K562 (cell line): ENCODE measurements around the gene TENT4A. TPM values are rescaled to one million over a fixed set of nuclear protein-coding genes. Genes with fewer than 3 reads are reported as not detected.

Source experiments
- E2F3 ChIP-seq: fragments of 250-450 bp; sonication (Bioruptor Pico); IDR thresholded peaks from 2 replicates; pipeline ENCODE4 v1.4.0; 2020; ENCODE audit warnings: mild to moderate bottlenecking
- MAFK ChIP-seq: IDR thresholded peaks from 2 replicates; pipeline ENCODE4 v1.6.1; 2011; ENCODE audit warnings: low read length, improper control_type of control experiment
- MCM5 ChIP-seq: fragments of 450-650 bp; IDR thresholded peaks from 2 replicates; pipeline ENCODE4 v1.6.1; 2016; ENCODE audit warnings: low read depth
- NRF1 ChIP-seq, 2 experiments: fragments of 450-650 bp; IDR thresholded peaks in 1 of 2; conservative IDR thresholded peaks in 1 of 2; 2 replicates each; pipeline ENCODE4 v1.6.1; 2014; ENCODE audit warnings: mild to moderate bottlenecking in 2 of 2
- PCBP2 ChIP-seq: fragments of 200-400 bp; formaldehyde crosslinking; IDR thresholded peaks from 2 replicates; pipeline ENCODE4 v1.6.1; 2018; ENCODE audit warnings: low read length, low read depth, mild to moderate bottlenecking, moderate library complexity; ENCODE audit not compliant: poor library complexity, severe bottlenecking
- ZNF780A ChIP-seq: fragments of 250-450 bp; sonication (Bioruptor Pico); IDR thresholded peaks from 2 replicates; pipeline ENCODE4 v1.5.0; 2021; ENCODE audit warnings: mild to moderate bottlenecking
- polyA plus RNA-seq, 8 experiments: library from polyadenylated mRNA; depleted of rRNA in 4 of 8; stranded (reverse) in 5 of 8; unstranded in 3 of 8; fragments of >200 nt; fragmentation: Nextera tagmentation in 2 of 8; fragmentation: Illumina TruSeq in 1 of 8; extraction: Ambion mirVana in 2 of 8; extraction: Trizol in 1 of 8; gene quantifications; 2 replicates each; pipeline versions ENCODE4 v1.2.1 to v1.2.3, GENCODE V29; 2011 to 2014; ENCODE audit warnings: inconsistent platforms in 1 of 8, missing spikeins in 1 of 8
- total RNA-seq, 7 experiments: library from RNA; depleted of rRNA in 6 of 7; stranded (reverse); fragments of >200 nt in 6 of 7; fragmentation: Illumina TruSeq in 2 of 7; extraction: Trizol in 2 of 7; gene quantifications; 2 replicates each; pipeline versions ENCODE4 v1.2.1 to v1.2.3, GENCODE V29; 2011 to 2021; ENCODE audit warnings: low replicate concordance in 1 of 7
- TF ChIP-seq, protein P1 (sequence below): sonication (generic); formaldehyde crosslinking; IDR thresholded peaks from 2 replicates; pipeline ENCODE4 v1.8.0; 2022; ENCODE audit warnings: mild to moderate bottlenecking, missing genetic modification reagents
- TF ChIP-seq, protein P2 (sequence below): fragments of 450-650 bp; IDR thresholded peaks from 2 replicates; pipeline ENCODE4 v1.6.1; 2016; ENCODE audit warnings: mild to moderate bottlenecking
- TF ChIP-seq, protein P3 (sequence below), 2 experiments: fragments of 150-350 bp in 1 of 2; IDR thresholded peaks; 2 replicates each; pipeline ENCODE4 v1.6.1; 2012 to 2016; ENCODE audit warnings: low read depth in 2 of 2, low read length in 2 of 2, mild to moderate bottlenecking in 1 of 2, moderate library complexity in 1 of 2
- TF ChIP-seq, protein P4 (sequence below): fragments of 250-450 bp; sonication (Bioruptor Pico); IDR thresholded peaks from 2 replicates; pipeline ENCODE4 v1.4.0; 2020; ENCODE audit warnings: mild to moderate bottlenecking, moderate library complexity

Gene TENT4A
- total and polyA plus RNA-seq, 9 of the 15 experiments (the other 6 are each of a cell fraction or from before 2014, with no cell fraction given), result 1.3 to 27.3 (median 13.0) TPM

DNA sequence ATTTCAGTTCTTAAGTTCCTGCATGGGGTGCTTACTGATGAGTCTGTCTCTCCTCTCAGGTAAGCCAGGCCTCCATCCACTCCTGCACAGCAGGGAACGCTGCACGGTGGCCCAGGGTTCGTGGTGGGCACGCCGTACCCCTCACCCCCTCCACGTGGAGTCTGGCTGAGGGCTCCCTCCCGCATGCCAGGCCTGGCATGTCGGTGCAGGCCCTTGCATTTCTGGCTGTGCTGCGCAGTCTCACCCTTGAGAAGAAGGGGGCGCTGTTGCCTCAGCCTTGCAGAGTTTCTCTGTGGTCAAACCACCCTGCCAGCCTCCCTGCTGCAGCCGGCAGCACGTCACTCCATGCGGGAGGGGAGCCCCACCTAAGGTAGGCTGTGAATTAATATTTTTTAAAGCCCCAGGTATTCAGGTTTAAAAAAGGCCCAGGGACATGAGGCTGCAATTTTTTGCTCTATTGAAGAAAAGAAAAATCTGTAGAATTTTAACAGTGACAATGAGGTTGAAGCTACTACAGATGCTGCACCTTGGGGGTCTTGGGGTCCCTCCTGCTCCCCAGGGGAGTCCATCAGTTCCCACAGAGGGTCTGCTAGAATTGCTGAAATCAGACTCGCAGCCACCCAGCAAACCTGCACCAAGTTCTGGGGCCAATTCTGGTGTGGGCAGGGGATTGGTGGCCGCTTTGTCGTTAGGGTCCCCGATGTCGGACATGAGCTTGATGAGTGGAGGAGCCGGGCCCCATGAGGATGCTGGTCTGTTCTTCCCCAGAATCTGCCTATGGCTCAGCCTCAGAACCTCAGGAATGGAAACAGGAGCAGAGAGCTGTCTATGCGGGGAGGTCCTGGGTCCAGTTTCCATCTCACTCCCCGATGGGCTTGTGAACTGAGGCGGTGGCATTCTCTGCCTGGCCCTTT lies 52.6 kb downstream of the TENT4A start (continued):
- TF ChIP-seq, protein P1, sequence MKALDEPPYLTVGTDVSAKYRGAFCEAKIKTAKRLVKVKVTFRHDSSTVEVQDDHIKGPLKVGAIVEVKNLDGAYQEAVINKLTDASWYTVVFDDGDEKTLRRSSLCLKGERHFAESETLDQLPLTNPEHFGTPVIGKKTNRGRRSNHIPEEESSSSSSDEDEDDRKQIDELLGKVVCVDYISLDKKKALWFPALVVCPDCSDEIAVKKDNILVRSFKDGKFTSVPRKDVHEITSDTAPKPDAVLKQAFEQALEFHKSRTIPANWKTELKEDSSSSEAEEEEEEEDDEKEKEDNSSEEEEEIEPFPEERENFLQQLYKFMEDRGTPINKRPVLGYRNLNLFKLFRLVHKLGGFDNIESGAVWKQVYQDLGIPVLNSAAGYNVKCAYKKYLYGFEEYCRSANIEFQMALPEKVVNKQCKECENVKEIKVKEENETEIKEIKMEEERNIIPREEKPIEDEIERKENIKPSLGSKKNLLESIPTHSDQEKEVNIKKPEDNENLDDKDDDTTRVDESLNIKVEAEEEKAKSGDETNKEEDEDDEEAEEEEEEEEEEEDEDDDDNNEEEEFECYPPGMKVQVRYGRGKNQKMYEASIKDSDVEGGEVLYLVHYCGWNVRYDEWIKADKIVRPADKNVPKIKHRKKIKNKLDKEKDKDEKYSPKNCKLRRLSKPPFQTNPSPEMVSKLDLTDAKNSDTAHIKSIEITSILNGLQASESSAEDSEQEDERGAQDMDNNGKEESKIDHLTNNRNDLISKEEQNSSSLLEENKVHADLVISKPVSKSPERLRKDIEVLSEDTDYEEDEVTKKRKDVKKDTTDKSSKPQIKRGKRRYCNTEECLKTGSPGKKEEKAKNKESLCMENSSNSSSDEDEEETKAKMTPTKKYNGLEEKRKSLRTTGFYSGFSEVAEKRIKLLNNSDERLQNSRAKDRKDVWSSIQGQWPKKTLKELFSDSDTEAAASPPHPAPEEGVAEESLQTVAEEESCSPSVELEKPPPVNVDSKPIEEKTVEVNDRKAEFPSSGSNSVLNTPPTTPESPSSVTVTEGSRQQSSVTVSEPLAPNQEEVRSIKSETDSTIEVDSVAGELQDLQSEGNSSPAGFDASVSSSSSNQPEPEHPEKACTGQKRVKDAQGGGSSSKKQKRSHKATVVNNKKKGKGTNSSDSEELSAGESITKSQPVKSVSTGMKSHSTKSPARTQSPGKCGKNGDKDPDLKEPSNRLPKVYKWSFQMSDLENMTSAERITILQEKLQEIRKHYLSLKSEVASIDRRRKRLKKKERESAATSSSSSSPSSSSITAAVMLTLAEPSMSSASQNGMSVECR (CRISPR knock-in tag), result no peak
- no peak for TF ChIP-seq E2F3 (CRISPR knock-in tag)
- TF ChIP-seq, protein P2, sequence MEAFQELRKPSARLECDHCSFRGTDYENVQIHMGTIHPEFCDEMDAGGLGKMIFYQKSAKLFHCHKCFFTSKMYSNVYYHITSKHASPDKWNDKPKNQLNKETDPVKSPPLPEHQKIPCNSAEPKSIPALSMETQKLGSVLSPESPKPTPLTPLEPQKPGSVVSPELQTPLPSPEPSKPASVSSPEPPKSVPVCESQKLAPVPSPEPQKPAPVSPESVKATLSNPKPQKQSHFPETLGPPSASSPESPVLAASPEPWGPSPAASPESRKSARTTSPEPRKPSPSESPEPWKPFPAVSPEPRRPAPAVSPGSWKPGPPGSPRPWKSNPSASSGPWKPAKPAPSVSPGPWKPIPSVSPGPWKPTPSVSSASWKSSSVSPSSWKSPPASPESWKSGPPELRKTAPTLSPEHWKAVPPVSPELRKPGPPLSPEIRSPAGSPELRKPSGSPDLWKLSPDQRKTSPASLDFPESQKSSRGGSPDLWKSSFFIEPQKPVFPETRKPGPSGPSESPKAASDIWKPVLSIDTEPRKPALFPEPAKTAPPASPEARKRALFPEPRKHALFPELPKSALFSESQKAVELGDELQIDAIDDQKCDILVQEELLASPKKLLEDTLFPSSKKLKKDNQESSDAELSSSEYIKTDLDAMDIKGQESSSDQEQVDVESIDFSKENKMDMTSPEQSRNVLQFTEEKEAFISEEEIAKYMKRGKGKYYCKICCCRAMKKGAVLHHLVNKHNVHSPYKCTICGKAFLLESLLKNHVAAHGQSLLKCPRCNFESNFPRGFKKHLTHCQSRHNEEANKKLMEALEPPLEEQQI, result no peak
- TF ChIP-seq, protein P3, sequence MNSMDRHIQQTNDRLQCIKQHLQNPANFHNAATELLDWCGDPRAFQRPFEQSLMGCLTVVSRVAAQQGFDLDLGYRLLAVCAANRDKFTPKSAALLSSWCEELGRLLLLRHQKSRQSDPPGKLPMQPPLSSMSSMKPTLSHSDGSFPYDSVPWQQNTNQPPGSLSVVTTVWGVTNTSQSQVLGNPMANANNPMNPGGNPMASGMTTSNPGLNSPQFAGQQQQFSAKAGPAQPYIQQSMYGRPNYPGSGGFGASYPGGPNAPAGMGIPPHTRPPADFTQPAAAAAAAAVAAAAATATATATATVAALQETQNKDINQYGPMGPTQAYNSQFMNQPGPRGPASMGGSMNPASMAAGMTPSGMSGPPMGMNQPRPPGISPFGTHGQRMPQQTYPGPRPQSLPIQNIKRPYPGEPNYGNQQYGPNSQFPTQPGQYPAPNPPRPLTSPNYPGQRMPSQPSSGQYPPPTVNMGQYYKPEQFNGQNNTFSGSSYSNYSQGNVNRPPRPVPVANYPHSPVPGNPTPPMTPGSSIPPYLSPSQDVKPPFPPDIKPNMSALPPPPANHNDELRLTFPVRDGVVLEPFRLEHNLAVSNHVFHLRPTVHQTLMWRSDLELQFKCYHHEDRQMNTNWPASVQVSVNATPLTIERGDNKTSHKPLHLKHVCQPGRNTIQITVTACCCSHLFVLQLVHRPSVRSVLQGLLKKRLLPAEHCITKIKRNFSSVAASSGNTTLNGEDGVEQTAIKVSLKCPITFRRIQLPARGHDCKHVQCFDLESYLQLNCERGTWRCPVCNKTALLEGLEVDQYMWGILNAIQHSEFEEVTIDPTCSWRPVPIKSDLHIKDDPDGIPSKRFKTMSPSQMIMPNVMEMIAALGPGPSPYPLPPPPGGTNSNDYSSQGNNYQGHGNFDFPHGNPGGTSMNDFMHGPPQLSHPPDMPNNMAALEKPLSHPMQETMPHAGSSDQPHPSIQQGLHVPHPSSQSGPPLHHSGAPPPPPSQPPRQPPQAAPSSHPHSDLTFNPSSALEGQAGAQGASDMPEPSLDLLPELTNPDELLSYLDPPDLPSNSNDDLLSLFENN (IDR thresholded peaks at IDR 0.05; ENCODE audit: low read depth in 2 of 2, low read length in 2 of 2), result no peak
- TF ChIP-seq NRF1 (conservative IDR thresholded peaks at IDR 0.05 in 1 of 2, IDR thresholded peaks at IDR 0.05 in 1 of 2), result peak; percentile 69 to 80
- no peak for TF ChIP-seq PCBP2
- TF ChIP-seq MCM5, result no peak
- TF ChIP-seq, protein P4, sequence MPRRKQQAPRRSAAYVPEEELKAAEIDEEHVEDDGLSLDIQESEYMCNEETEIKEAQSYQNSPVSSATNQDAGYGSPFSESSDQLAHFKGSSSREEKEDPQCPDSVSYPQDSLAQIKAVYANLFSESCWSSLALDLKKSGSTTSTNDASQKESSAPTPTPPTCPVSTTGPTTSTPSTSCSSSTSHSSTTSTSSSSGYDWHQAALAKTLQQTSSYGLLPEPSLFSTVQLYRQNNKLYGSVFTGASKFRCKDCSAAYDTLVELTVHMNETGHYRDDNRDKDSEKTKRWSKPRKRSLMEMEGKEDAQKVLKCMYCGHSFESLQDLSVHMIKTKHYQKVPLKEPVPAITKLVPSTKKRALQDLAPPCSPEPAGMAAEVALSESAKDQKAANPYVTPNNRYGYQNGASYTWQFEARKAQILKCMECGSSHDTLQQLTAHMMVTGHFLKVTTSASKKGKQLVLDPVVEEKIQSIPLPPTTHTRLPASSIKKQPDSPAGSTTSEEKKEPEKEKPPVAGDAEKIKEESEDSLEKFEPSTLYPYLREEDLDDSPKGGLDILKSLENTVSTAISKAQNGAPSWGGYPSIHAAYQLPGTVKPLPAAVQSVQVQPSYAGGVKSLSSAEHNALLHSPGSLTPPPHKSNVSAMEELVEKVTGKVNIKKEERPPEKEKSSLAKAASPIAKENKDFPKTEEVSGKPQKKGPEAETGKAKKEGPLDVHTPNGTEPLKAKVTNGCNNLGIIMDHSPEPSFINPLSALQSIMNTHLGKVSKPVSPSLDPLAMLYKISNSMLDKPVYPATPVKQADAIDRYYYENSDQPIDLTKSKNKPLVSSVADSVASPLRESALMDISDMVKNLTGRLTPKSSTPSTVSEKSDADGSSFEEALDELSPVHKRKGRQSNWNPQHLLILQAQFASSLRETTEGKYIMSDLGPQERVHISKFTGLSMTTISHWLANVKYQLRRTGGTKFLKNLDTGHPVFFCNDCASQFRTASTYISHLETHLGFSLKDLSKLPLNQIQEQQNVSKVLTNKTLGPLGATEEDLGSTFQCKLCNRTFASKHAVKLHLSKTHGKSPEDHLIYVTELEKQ (CRISPR knock-in tag), result no peak
- TF ChIP-seq ZNF780A, result no peak
- no peak for TF ChIP-seq MAFK
